Colon (tissue), 2 donors: ENCODE results near the gene ZNF581.

Experiments used
- FAIRE-seq: peaks from 2 replicates; lab custom pipeline; 2012; peaks lifted over from hg19 to GRCh38; lab: Jason Lieb, UNC
- donor health status: control.
- donor health status: control.

The ZNF581 gene

GRCh38 chr19:55694656-55695491 lies 51.4 kb downstream of the ZNF581 start:
- FAIRE-seq, result no peak
